BLaER1 (cell line): ENCODE results near the gene MOXD1.

Experiments used
- H3K27ac ChIP-seq: shearing (Covaris generic); formaldehyde crosslinking; 2 replicates; pipeline ENCODE4 v1.8.1; 2022
- H3K27me3 ChIP-seq: shearing (Covaris generic); formaldehyde crosslinking; 2 replicates; pipeline ENCODE4 v1.8.1; 2022
- H3K36me3 ChIP-seq: shearing (Covaris generic); formaldehyde crosslinking; 2 replicates; pipeline ENCODE4 v1.8.1; 2022
- H3K4me1 ChIP-seq: shearing (Covaris generic); formaldehyde crosslinking; 2 replicates; pipeline ENCODE4 v1.8.1; 2022
- H3K4me2 ChIP-seq: shearing (Covaris generic); formaldehyde crosslinking; 2 replicates; pipeline ENCODE4 v1.8.1; 2022
- H3K4me3 ChIP-seq: shearing (Covaris generic); formaldehyde crosslinking; 2 replicates; pipeline ENCODE4 v1.8.1; 2022
- H3K9ac ChIP-seq: shearing (Covaris generic); formaldehyde crosslinking; 2 replicates; pipeline ENCODE4 v1.8.1; 2022
- H3K9me3 ChIP-seq: shearing (Covaris generic); formaldehyde crosslinking; 2 replicates; pipeline ENCODE4 v1.8.1; 2022
- H4K20me1 ChIP-seq: shearing (Covaris generic); formaldehyde crosslinking; 2 replicates; pipeline ENCODE4 v1.8.1; 2022
- Cebpa-rat ChIP-seq: shearing (Covaris generic); IDR thresholded peaks from 2 replicates; pipeline ENCODE4 v1.8.1; 2022

MOXD1 gene

DNA sequence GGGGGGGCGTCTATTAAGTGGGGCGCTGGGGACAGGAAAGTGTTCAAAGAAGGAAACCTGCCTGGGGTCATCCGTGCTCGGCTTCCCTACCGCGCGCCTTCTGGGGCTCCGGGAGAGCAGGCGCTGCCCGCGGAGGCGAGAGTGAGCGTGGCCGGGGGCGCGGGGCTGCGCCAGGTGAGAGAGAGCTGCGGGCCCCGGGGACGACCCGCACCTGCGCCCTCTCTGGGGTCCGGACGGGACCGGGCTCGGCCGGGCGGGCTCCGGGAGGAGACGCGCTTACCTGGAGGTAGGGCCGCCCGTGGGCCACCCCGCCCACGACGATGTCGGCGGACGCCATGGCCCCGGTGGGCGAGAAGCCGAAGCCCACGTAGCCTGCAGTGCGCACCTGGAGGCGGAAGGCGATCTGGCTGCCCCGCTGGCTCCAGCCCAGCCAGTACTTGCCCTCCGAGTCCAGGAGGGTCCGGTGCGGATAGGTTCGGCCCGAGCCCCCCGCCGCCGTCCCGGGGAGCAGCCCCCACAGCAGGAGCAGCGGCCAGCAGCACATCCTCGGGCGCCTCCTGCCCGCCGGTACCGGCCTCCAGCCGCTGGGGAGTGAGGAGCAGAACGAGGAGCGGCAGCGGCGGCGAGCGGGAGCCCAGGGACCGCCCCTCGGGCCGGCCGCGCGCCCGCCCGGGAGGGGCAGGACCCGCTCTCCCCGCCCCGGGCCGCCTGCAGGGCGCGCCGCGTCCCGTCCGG, at the start of gene MOXD1:
Gene MOXD1, minus strand, starts transcription at position 593 of the 735 bp plus-strand sequence. Its CDS starts 49 bp downstream, at position 544.
- H3K27me3 ChIP-seq: no peaks in the 10 kb centered on the region
- H3K36me3 ChIP-seq: no peaks in the 10 kb centered on the region
- peaks cover 16% of the 10 kb centered on the region for H3K9me3 ChIP-seq
- H3K4me1 ChIP-seq: peaks cover 5% of the 10 kb centered on the region; the same call in 1 of the 2 replicates
- no peak within 1 kb of the TSS for H3K27ac ChIP-seq
- no peaks in the 10 kb centered on the region for H4K20me1 ChIP-seq
- no peak for TF ChIP-seq Cebpa-rat
- H3K4me3 ChIP-seq: no peak within 1 kb of the TSS
- H3K9ac ChIP-seq: no peak within 1 kb of the TSS
- no peak within 1 kb of the TSS for H3K4me2 ChIP-seq

DNA sequence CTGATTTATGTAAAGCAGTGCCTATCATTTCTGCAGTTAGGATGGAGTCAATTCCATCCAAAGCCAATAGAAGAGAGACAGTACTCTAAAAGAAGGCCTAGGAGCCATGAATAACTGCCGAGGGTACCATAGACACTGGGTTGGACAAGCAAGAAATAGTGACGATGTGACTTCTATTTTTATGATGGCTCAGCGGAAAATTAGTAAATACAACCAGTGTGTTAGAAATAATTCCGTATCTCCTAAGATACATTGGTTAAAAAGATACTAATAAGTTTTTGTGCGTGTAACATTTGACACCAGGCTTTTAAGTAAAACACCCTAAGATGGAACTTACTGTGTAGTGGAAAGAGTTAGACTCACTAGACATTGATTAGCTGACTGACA, 45.6 kb upstream of the MOXD1 start:
- no peak overlapping the region for H3K4me3 ChIP-seq
- H3K4me2 ChIP-seq: no peak overlapping the region
- H4K20me1 ChIP-seq: no peaks in the 10 kb centered on the region
- peaks cover 14% of the 10 kb centered on the region for H3K9me3 ChIP-seq
- no peak overlapping the region for H3K27ac ChIP-seq
- TF ChIP-seq Cebpa-rat: no peak
- no peaks in the 10 kb centered on the region for H3K4me1 ChIP-seq
- no peaks in the 10 kb centered on the region for H3K27me3 ChIP-seq
- H3K36me3 ChIP-seq: no peaks in the 10 kb centered on the region; the same call in 1 of the 2 replicates
- H3K9ac ChIP-seq: no peak overlapping the region

DNA sequence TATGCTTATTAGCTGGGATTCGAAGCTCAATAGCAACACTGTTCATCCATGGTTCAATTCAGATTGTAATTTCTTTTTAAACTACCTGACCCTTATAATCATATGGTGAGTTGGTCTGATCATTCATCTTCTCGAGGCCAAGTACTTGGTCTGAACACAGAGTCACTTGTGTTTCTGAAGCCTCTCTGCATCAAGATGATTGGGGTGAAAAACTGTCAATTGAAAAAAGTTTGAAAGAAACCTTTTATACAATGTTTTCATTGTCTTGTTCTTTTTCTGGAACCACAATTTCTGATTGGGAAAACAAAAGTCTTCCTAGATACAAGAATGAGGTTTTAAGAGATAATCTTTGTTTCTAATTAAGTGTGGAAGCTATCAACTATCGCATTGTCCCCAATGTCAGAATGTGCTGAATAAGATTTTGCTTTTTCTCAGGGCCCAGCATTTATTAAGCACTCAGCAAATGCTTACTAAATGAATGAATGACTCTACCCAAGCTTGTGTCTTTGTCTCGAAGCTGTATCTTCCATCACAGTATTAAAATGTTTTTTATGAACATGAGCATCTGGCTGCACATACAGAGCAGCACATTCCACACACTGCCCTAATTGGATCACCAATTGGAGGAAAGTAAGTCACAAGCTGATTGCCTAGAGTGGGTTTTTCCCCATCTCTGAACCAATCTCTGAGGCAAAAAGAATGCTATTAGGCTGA, 45.0 kb upstream of the MOXD1 start:
- TF ChIP-seq Cebpa-rat: no peak
- no peaks in the 10 kb centered on the region for H4K20me1 ChIP-seq
- no peaks in the 10 kb centered on the region; the same call in 1 of the 2 replicates for H3K36me3 ChIP-seq
- no peaks in the 10 kb centered on the region for H3K27me3 ChIP-seq
- no peak overlapping the region for H3K4me2 ChIP-seq
- H3K27ac ChIP-seq: no peak overlapping the region
- H3K9ac ChIP-seq: no peak overlapping the region
- H3K4me1 ChIP-seq: no peaks in the 10 kb centered on the region
- H3K4me3 ChIP-seq: no peak overlapping the region
- peaks cover 18% of the 10 kb centered on the region for H3K9me3 ChIP-seq

DNA sequence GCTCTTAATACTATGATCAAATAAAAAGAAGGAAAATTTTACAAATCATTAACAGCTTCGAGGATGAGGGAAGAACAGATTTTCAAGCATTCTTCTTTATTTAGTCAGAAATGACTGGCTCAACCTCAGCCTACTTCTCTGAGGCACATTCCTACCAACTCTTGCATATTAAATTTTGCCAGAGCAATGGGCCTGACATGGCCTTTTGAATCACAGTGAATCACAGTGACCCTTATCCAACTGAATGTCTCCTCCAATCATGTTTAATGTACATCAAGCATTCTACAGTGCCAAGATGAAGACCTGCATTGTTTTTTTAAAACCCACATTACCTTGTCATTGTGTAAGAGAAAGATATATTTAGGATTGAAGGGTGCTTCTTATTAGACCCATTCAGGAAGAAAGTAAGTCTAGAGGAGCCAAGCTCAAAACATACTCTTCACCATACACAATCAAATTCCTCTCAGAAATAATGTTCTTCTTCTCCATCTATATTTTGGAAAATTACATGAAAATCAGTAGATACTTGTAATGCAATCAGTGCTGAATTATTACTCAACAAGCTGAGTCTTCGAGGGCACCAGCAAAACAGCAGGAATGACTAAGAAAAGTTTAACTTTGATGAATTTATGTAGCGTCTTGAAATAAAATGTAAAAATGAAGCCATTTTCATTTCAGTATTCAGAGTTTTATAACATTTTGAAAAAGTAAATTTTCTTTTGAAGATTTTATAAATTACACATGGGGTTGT, 44.1 kb upstream of the MOXD1 start:
- H3K9ac ChIP-seq: no peak overlapping the region
- H3K9me3 ChIP-seq: peaks cover 18% of the 10 kb centered on the region
- no peak overlapping the region for H3K4me2 ChIP-seq
- H4K20me1 ChIP-seq: no peaks in the 10 kb centered on the region
- no peaks in the 10 kb centered on the region; the same call in 1 of the 2 replicates for H3K36me3 ChIP-seq
- no peak overlapping the region for H3K27ac ChIP-seq
- no peaks in the 10 kb centered on the region for H3K27me3 ChIP-seq
- H3K4me1 ChIP-seq: no peaks in the 10 kb centered on the region
- no peak overlapping the region for H3K4me3 ChIP-seq
- no peak for TF ChIP-seq Cebpa-rat

DNA sequence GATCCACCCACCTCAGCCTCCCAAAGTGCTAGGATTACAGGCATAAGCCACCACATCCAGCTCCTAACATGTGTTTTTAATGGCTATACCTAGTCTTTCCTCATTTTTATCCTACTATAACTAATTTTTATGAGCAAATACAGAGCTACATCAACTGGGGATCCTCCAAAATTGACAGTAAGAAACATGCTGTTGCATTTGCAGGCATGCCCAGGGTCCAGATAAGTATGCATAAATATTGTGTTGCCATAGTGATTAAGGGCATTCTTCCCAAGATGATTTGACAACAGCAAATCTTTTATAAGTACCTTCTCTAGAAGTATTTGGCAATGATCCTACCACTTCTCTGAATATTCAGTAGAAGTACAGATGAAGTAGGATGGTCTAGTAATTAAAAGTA, 41.9 kb upstream of the MOXD1 start:
- Histone ChIP-seq H4K20me1 (no peaks in the 10 kb centered on the region), H3K4me2 (no peak overlapping the region), H3K36me3 (no peaks in the 10 kb centered on the region), H3K9me3 (peaks cover 18% of the 10 kb centered on the region), H3K4me1 (no peaks in the 10 kb centered on the region), H3K9ac (no peak overlapping the region), H3K4me3 (no peak overlapping the region), H3K27me3 (no peaks in the 10 kb centered on the region), H3K27ac (no peak overlapping the region)
- no peak for TF ChIP-seq Cebpa-rat

DNA sequence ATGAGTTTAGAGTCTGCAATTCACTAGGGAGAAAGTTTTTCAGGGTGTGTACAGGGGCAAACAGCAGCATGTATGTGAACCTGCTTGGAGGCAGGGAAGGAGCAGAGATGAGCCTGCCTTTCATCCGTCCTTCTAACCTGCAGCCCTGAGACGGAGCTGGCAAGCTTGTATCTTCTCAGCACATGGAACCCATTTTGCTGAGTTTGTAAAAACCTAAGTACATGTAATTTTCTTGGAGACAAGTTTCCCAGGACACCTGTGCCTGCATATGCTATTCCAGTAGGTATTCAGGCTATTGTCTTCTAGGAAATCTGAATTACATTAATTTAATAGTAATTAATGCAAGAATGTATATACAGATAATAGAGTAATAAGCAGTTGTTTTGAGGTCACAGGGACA, 28.8 kb upstream of the MOXD1 start:
- H3K27me3 ChIP-seq: no peaks in the 10 kb centered on the region
- no peaks in the 10 kb centered on the region for H4K20me1 ChIP-seq
- no peaks in the 10 kb centered on the region for H3K36me3 ChIP-seq
- H3K9ac ChIP-seq: no peak overlapping the region
- no peak overlapping the region for H3K4me3 ChIP-seq
- H3K4me2 ChIP-seq: no peak overlapping the region
- no peaks in the 10 kb centered on the region for H3K9me3 ChIP-seq
- no peak for TF ChIP-seq Cebpa-rat
- H3K27ac ChIP-seq: no peak overlapping the region
- H3K4me1 ChIP-seq: no peaks in the 10 kb centered on the region

DNA sequence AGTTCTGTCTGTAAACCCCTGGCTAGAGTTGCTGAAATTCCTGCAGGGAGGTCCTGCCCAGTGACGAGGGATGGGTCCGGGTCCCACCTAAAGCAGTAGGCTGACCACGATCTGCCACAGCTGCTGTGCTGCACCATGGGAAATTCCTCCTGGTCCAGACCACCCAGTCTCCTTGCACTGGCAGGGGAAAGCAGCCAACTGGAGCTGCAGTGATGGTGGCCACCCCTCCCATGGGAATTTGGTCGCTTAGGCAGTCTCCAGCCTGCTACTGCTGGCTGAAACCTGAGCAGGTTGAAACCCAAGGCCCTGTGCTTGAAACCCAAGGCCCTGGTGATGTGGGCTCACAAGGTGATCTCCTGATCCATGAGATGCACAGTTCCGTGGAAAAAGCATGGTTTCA, 23.9 kb upstream of the MOXD1 start:
- no peak overlapping the region for H3K4me2 ChIP-seq
- H3K9ac ChIP-seq: no peak overlapping the region
- no peaks in the 10 kb centered on the region for H3K4me1 ChIP-seq
- no peaks in the 10 kb centered on the region for H4K20me1 ChIP-seq
- no peak for TF ChIP-seq Cebpa-rat
- no peaks in the 10 kb centered on the region for H3K27me3 ChIP-seq
- no peak overlapping the region for H3K4me3 ChIP-seq
- H3K36me3 ChIP-seq: no peaks in the 10 kb centered on the region
- no peak overlapping the region for H3K27ac ChIP-seq
- H3K9me3 ChIP-seq: peaks cover 8% of the 10 kb centered on the region

DNA sequence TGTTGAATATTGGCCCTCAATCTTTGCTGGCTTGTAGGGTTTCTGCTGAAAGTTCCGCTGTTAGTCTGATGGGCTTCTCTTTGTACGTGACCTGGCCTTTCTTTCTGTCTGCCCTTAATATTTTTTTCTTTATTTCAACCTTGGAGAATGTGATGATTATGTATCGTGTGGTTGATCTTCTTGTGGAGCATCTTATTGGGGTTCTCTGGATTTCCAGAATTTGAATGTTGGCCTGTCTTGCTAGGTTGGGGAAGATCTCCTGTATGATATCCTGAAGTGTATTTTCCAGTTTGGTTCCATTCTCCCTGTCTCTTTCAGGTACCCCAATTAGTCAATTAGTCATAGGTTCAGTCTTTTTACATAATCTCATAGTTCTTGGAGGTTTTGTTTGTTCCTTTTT, 22.6 kb upstream of the MOXD1 start:
- no peaks in the 10 kb centered on the region for H3K36me3 ChIP-seq
- no peaks in the 10 kb centered on the region for H3K27me3 ChIP-seq
- no peaks in the 10 kb centered on the region for H4K20me1 ChIP-seq
- no peaks in the 10 kb centered on the region for H3K4me1 ChIP-seq
- H3K27ac ChIP-seq: no peak overlapping the region
- H3K4me3 ChIP-seq: no peak overlapping the region
- H3K9me3 ChIP-seq: peaks cover 8% of the 10 kb centered on the region
- no peak overlapping the region for H3K9ac ChIP-seq
- H3K4me2 ChIP-seq: no peak overlapping the region
- TF ChIP-seq Cebpa-rat: no peak

DNA sequence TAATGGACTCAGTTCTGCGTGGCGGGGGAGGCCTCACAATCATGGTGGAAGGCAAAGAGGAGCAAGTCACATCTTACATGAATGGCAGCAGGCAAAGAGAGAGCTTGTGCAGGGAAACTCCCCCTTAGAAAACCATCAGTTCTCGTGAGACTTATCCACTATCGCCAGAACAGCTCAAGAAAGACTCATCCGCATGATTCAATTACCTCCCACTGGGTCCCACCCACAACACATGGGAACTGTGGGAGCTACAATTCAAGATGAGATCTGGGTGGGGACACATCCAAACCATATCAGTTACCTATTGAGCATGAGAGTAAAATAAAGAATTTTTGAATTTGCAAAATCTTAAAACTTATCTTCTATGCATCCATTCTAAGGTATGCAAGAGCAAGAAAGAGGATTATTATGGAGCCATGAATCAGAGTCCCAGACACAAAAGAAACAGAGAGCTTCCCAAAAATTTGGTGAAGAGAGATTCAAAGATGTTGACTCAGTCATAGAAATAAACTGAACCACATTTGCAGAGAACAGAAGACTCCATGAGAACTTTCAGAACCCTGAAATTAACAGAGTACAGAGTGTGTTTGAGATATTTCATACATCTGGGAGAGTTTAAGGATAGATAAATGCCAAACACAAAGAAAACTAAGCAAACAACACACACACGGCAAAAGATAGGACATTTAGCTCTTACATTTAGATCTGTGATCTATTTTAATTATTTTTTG, 17.1 kb upstream of the MOXD1 start:
- H3K36me3 ChIP-seq: no peaks in the 10 kb centered on the region
- H3K4me1 ChIP-seq: no peaks in the 10 kb centered on the region
- no peak overlapping the region for H3K4me2 ChIP-seq
- no peaks in the 10 kb centered on the region for H4K20me1 ChIP-seq
- no peak overlapping the region for H3K27ac ChIP-seq
- peaks cover 17% of the 10 kb centered on the region for H3K9me3 ChIP-seq
- no peaks in the 10 kb centered on the region for H3K27me3 ChIP-seq
- no peak for TF ChIP-seq Cebpa-rat
- no peak overlapping the region for H3K4me3 ChIP-seq
- H3K9ac ChIP-seq: no peak overlapping the region
